ENCODE results near the gene SCYGR2.

DNA sequence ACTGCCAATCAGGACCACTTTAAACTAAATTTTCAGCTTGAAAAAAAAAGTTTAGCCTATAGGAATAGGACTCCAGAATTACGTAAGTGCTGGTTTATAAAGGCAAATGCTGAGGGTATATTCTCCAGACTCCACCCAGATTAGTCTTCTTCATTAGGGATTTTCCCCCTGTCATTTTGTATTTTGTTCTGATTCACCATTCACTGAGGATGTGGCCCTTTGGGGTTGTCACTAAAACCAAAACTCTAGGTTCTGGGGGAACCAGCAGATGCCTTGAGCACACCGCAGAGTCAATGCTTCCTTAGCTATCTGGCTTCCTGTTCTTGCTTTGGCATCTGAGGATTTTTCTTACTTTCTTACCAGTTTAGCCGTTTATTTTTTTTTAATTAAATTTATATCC is 29.1 kb downstream of the SCYGR2 start:
- TF ChIP-seq POLR2A (IDR thresholded peaks at IDR 0.05): no peak
- no peak for TF ChIP-seq CTCF (IDR thresholded peaks at IDR 0.05)

Data from vagina (tissue), 2 donors.